ENCODE measurements around the gene LRRTM4.
"Not testable (repeated sequence)": the region's sequence is repeated elsewhere in the genome, so short reads cannot be mapped to it uniquely, and the experiment has no call there.

LRRTM4 gene

GRCh38 chr2:77156599-77156998, 365.6 kb downstream of the LRRTM4 start:
- no peak for DNase-seq

DNA sequence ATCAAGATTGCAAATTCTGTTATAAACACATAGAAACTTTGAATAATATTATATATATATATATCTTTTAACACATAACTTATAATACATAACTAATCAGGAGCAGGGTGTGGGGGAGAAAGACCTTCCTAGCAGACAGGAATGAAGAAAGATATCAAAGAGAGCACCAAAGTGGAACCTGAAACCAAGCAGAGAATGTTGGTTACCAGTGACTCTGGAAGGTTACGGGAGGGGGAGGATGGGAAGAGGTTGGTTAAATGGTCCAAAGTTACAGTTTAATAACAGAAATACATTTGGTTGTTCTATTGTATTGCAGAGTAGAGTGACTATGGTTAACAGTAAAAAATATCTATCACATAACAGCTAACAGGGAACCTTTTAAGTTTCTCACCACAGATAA, 366.7 kb downstream of the LRRTM4 start:
- no peak for DNase-seq

- DNase-seq: no peak
Measured at GRCh38 chr2:77149565-77149964, 372.6 kb downstream of the LRRTM4 start.

- DNase-seq: no peak
Measured at GRCh38 chr2:77147153-77147552, 375.0 kb downstream of the LRRTM4 start.

DNA sequence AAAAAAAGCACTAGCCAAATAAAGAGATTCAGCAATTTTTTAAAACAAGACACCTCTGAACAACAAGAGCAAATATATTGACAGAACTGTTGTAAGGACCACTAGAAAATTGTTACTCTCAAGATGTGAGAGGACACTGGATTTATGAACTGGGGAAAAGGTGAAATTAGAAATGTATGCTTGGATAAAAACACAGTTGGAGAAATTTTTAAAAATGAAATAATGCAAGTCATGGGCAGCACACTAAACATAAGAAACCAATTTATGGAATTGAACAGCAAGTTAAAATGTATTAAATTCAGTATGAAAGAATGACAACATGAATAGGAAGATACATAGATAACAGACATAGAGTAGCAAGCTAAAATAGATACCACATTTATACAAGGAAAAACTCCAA, 377.4 kb downstream of the LRRTM4 start:
- DNase-seq: no peak

- no peak for DNase-seq
Measured at GRCh38 chr2:77142141-77142540, 380.0 kb downstream of the LRRTM4 start.

DNA sequence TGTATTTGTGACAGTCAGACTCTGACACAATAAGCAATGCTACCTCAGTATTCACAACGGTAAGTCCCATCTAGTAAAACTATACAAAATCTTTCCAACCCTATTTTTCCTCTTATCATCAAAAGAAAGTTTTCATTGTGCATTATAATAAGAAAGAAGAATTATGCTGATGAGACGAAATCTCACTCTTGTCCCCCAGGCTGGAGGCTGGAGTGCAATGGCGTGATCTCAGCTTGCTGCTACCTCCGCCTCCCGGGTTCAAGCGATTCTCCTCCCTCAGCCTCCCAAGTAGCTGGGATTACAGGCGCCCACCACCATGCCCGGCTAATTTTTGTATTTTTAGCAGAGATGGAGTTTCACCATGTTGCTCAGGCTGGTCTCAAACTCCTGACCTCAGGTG, 393.7 kb downstream of the LRRTM4 start:
- not testable (repeated sequence) for DNase-seq

DNA sequence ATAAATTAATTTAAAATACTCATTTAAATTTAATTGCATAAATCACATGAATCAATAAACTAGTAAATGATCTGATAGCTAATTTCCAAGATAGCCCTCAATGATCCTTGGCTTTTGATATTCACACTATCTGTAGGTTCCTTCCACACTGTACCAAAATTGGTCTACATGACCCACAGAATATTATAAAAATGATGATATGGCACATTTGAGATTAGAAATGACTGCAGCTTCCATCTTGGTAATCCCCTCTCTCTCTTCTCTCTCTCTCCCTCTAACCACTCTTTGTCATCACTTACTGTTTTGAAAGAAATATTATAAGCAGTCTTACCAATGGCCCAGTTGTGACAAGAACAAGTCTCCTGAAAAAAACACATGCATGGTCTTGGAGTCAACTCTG, 394.8 kb downstream of the LRRTM4 start:
- no peak for DNase-seq

GRCh38 chr2:77121518-77121917, 400.7 kb downstream of the LRRTM4 start:
- DNase-seq: no peak

- no peak for DNase-seq
Measured at GRCh38 chr2:77119333-77119732, 402.8 kb downstream of the LRRTM4 start.

GRCh38 chr2:77108915-77109314, 413.3 kb downstream of the LRRTM4 start:
- DNase-seq: no peak

DNA sequence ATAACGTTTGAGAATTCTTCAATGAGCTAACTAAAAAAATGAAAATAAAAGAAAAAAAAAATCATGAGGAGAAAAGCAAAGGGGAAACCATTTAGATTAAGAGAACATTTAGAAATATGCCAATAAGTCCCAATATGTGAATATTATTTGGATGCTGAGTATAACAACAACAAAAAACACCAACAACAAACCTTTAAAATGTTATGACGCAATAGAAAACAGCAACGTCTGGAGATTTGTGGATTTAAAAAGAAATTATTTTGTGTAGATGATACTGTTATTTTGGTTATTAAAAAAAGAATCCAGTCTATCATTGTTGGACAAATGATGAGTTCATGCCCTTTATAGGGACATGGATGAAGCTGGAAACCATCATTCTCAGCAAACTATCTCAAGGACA, 417.2 kb downstream of the LRRTM4 start:
- DNase-seq: no peak

GRCh38 chr2:77104554-77104953, 417.6 kb downstream of the LRRTM4 start:
- no peak for DNase-seq

- DNase-seq: no peak
Measured at GRCh38 chr2:77102927-77103326, 419.2 kb downstream of the LRRTM4 start.

GRCh38 chr2:77101796-77102452, 420.3 kb downstream of the LRRTM4 start:
- DNase-seq: no peak

DNA sequence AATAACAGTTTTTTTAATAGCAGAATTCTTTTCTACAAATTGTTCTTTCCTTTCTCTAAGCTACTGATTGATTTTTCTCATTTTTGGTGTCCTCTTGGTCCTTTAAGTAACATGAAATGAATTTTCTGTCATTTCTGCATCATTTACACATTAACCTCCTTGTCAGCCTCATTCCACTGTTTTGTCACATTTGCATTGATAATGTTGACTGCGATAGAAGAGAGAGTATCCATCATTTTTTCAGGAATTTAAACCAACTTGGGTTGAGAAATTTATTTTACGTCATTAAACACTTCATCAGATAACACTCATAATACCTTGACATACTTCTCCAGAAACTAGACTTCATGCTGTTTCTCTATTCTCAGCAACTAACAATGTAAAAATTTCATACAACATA, 422.2 kb downstream of the LRRTM4 start:
- no peak for DNase-seq

- DNase-seq: not testable (repeated sequence)
Measured at GRCh38 chr2:77095525-77095924, 426.7 kb downstream of the LRRTM4 start.

DNA sequence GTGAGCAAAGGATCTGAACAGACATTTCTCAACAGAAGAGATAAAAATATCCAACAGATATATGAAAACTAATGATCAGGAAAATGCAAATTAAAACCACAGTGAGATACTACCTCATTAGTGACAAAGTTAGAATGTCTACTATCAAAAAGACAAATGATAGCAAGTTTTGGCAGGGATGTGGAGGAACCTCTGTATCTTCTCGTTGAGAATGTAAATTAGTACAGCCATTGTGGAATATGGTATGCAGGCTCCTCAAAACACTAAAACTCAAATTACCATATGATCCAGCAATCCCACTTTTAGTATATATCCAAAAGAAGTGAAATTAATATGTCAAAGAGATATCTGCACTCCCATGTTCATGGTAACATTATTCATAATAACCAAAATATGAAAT, 427.1 kb downstream of the LRRTM4 start:
- DNase-seq: no peak

- not testable (repeated sequence) for DNase-seq
Measured at GRCh38 chr2:77088424-77088823, 433.8 kb downstream of the LRRTM4 start.

- DNase-seq: no peak
Measured at GRCh38 chr2:77087987-77088414, 434.2 kb downstream of the LRRTM4 start.

GRCh38 chr2:77086478-77086877, 435.7 kb downstream of the LRRTM4 start:
- DNase-seq: no peak

DNA sequence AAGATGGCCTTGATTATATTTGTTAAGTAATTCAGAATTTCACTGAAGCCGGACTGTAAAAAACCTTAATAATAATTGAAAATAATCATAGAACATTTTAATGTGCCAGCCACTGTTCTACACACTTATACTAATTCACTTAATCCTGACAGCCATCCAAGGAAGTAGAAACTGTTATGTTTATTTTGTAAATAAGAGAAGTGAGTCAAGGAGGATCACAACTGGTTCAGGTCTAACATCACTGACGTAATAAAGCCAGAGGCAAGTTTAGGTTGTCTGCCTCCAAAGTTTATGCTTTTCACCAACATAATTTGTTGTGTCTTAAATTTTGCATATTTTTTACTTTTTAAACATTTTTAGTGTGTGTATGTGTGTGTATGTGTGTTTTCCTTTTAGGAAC, 436.1 kb downstream of the LRRTM4 start:
- no peak for DNase-seq

GRCh38 chr2:77085561-77085960, 436.6 kb downstream of the LRRTM4 start:
- no peak for DNase-seq

DNA sequence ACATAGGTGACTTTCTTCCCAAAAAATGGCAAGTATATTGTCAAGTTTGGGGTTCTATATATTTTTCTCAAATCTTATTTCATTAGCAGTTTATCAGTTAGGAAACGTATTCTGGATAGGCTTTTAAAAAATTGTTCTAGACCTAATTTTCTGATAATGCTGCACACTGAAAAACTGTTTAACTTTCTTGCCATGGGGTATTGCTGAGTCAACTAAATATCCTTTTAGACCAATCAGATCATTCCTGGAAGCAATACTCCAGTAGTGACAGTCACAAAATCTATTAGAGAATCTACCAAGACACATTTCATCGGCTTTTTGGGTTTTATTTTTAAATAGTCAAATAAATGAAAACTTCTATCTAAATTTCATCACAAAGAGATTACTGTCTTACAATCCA, 440.6 kb downstream of the LRRTM4 start:
- no peak for DNase-seq

DNA sequence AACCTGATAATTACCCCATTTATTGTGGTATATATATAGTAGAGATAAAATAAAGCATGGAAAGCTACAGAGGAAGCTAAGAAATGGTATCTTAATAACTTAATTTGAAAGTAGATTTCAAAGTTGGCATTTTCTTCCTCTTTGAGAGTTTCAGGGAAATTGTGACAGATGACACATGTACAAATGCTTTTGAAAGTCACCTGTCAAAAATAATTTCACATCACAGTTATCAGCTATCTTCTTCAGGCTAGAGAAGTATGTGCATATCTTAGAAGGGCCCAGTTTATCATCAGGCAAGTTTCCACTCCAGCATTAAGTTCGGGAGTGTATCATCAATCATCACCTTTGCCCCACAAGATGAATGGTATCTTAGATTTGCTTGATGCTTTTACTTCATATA, 457.9 kb downstream of the LRRTM4 start:
- no peak for DNase-seq

DNA sequence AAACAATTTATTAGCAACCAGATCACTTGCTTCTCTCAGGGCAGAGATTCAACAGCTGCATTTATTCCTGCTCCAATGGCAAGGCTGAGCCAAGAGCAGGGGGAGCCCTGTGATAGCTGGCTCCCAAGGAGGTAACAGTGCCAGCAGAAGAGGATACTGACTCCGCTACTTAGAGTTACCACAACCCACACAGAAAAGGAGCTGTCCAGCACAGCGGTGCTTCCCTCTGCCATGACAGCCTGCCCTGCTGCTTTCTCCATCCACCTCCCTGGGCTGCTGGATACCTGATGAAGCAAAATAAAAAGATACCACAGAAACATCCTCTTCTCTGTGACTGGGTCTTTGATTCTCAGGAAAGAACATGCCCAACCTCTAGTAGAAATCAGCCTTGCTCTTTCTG, 467.2 kb downstream of the LRRTM4 start:
- no peak for DNase-seq
